HUES48 (cell line): ENCODE measurements around the gene SPTAN1.
"Not testable (repeated sequence)": the region's sequence is repeated elsewhere in the genome, so short reads cannot be mapped to it uniquely, and the experiment has no call there.

ENCODE experiments used
- H3K27ac ChIP-seq: one replicate; pipeline ENCODE4 v1.7.0; 2013; ENCODE audit warnings: low read depth, low read length, inconsistent platforms
- H3K27me3 ChIP-seq: 2 replicates; pipeline ENCODE4 v1.6.1; 2013; ENCODE audit warnings: mild to moderate bottlenecking, low read length; ENCODE audit not compliant: control insufficient read depth, insufficient read depth
- H3K36me3 ChIP-seq: 2 replicates; pipeline ENCODE4 v1.6.1; 2013; ENCODE audit warnings: low read length; ENCODE audit not compliant: control insufficient read depth, insufficient read depth
- H3K4me1 ChIP-seq: 2 replicates; pipeline ENCODE4 v1.6.1; 2013; ENCODE audit warnings: mild to moderate bottlenecking, low read length; ENCODE audit not compliant: control insufficient read depth, insufficient read depth
- H3K4me3 ChIP-seq: 2 replicates; pipeline ENCODE4 v1.5.1; 2013; ENCODE audit warnings: mild to moderate bottlenecking, low read depth, low read length
- H3K9ac ChIP-seq: 2 replicates; pipeline ENCODE4 v1.6.1; 2013; ENCODE audit warnings: mild to moderate bottlenecking, low read depth, low read length, moderate library complexity
- H3K9me3 ChIP-seq: 2 replicates; pipeline ENCODE4 v1.6.1; 2013; ENCODE audit warnings: low read length; ENCODE audit not compliant: control insufficient read depth, insufficient read depth

SPTAN1 gene

DNA sequence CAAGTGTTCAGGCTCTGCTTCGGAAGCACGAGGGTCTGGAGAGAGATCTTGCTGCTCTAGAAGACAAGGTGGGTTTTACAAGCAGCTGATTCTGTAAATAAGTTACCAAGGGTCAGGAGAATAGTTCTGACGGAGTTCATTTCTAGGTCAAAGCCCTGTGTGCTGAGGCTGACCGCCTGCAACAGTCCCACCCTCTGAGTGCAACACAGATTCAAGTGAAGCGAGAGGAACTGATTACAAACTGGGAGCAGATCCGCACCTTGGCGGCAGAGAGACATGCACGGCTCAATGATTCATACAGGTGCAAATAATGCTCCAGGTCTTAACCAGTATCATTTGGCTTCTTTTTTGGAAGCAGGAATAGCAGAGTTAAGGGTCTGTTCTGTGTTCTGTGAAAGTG, 24.8 kb downstream of the SPTAN1 start:
- Histone ChIP-seq H3K27me3 (no peaks in the 10 kb centered on the region), H3K4me1 (no peaks in the 10 kb centered on the region), H3K9ac (no peak overlapping the region), H3K4me3 (no peak overlapping the region), H3K36me3 (peaks cover 92% of the 10 kb centered on the region), H3K9me3 (no peaks in the 10 kb centered on the region), H3K27ac (no peak overlapping the region)

GRCh38 chr9:128579194-128579593, 26.8 kb downstream of the SPTAN1 start:
- Histone ChIP-seq H3K4me3 (no peak overlapping the region), H3K4me1 (no peaks in the 10 kb centered on the region), H3K36me3 (peaks cover 99% of the 10 kb centered on the region), H3K9ac (no peak overlapping the region), H3K27ac (no peak overlapping the region), H3K27me3 (no peaks in the 10 kb centered on the region), H3K9me3 (no peaks in the 10 kb centered on the region)

GRCh38 chr9:128580731-128581130, 28.3 kb downstream of the SPTAN1 start:
- Histone ChIP-seq H3K4me3 (no peak overlapping the region), H3K9ac (no peak overlapping the region), H3K36me3 (peaks cover 99% of the 10 kb centered on the region)

DNA sequence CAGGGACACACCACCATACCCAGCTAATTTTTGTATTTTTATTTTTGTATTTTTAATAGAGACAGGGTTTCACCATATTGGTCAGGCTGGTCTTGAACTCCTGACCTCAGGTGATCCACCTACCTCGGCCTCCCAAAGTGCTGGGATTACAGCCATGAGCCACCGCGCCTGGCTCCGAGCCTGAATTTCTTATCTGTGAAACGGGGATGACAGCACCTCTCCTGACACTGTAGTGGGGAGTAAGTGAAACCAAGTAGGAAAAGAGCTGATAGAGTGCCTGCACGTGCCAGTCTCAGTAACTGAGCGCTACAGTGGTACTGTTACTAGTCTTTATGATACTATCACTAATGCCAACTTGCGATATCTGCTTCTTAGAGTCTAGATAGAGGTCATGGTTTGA, 32.8 kb downstream of the SPTAN1 start:
- H3K9me3 ChIP-seq, H3K27me3 ChIP-seq, H3K9ac ChIP-seq, H3K4me3 ChIP-seq, H3K27ac ChIP-seq, H3K4me1 ChIP-seq: not testable (repeated sequence)
- H3K36me3 ChIP-seq, result peaks cover 93% of the 10 kb centered on the region

More at GRCh38 chr9:128580731-128581130, 28.3 kb downstream of the SPTAN1 start:
- no peaks in the 10 kb centered on the region for H3K9me3 ChIP-seq
- H3K4me1 ChIP-seq, result no peaks in the 10 kb centered on the region
- no peaks in the 10 kb centered on the region for H3K27me3 ChIP-seq
- H3K27ac ChIP-seq, result no peak overlapping the region

DNA sequence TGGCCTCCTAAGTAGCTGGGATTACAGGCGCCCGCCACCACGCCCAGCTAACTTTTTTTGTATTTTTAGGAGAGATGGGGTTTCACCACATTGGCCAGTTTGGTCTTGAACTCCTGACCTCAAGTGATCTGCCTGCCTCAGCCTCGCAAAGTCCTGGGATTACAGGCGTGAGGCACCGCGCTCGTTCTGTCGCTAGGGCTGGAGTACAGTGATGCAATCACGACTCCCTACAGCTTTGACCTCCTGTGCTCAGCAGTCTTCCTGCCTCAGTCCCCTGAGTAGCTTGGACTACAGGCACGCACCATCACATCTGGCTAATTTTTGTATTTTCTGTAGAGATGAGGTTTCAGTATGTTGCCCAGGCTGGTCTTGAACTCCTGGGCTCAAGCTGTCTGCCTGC, 34.5 kb downstream of the SPTAN1 start:
- H3K36me3 ChIP-seq, result peaks cover 90% of the 10 kb centered on the region
- not testable (repeated sequence) for H3K4me1 ChIP-seq, H3K4me3 ChIP-seq, H3K9ac ChIP-seq, H3K27me3 ChIP-seq, H3K9me3 ChIP-seq, H3K27ac ChIP-seq

- Histone ChIP-seq H3K4me1 (no peaks in the 10 kb centered on the region), H3K36me3 (peaks cover 88% of the 10 kb centered on the region), H3K9me3 (no peaks in the 10 kb centered on the region), H3K27me3 (no peaks in the 10 kb centered on the region), H3K4me3 (no peak overlapping the region), H3K27ac (no peak overlapping the region), H3K9ac (no peak overlapping the region)
Measured at GRCh38 chr9:128587453-128587852, 35.1 kb downstream of the SPTAN1 start.

DNA sequence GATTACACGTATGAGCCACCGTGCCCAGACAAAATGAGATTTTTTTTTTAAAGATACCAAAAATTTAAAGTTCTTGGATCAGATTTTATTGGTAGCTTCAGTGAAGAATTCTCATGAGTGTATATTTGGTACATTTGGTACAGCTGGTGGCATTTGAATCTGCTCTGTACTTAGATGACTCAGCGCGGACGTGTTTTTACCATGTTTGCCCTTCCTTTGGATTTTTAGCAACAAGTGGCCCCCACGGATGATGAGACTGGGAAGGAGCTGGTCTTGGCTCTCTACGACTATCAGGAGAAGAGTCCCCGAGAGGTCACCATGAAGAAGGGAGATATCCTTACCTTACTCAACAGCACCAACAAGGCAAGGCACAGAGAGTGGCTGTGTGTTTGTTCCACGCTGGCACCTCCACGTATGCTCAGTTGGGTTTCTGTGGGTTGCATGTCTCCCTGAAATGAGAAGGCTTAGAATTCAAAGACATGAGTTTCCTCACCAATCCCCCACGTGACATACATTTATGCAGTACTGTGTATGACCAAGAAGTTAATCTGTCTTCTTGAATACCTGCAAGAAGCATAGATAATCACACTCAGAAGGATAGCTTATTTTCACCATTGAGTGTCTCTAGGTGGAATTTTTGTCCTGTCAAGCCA, 36.3 kb downstream of the SPTAN1 start:
- Histone ChIP-seq H3K4me1 (no peaks in the 10 kb centered on the region), H3K9me3 (no peaks in the 10 kb centered on the region), H3K9ac (no peak overlapping the region), H3K27me3 (no peaks in the 10 kb centered on the region), H3K27ac (no peak overlapping the region), H3K4me3 (no peak overlapping the region), H3K36me3 (peaks cover 88% of the 10 kb centered on the region)

DNA sequence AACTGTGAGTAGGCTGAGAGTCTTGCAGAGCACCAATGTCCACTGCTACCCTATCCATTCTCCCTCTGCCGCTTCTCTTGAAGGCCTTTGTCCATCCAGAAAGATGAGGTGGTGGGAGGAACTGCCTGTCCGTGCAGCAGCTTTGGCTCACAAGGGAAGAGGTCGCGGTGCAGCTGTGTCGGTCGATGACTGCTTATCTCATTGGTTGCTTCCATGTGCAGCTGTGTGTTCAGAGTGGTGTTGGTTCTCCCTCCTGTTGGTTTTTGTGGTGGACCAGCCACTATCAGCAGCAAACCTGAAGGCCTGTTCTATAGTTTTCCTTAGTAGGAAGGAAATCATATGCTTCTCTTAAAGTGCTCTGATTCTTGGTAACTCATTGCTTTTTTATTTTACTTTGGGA, 40.7 kb downstream of the SPTAN1 start:
- no peaks in the 10 kb centered on the region for H3K4me1 ChIP-seq
- H3K27ac ChIP-seq, result no peak overlapping the region
- H3K9me3 ChIP-seq, result no peaks in the 10 kb centered on the region
- H3K36me3 ChIP-seq, result peaks cover 82% of the 10 kb centered on the region
- no peak overlapping the region for H3K9ac ChIP-seq
- no peaks in the 10 kb centered on the region for H3K27me3 ChIP-seq
- H3K4me3 ChIP-seq, result no peak overlapping the region

DNA sequence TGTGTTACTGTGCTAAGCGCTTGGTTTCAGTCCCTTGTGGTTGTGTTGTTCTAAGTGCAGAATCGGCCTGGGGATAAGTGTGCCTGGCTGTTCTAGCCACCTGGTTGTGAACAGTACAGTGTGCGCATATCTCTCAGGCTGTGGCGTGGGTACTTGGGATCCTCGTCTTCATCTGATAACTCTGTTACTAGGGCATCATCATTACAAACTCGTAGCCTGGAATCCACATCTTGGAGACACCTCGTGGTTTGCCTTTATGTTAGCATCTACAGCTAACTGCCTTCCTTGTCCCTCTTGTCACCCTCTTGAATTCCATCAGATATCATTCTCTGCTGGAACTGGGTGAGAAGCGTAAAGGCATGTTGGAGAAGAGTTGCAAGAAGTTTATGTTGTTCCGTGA, 41.5 kb downstream of the SPTAN1 start:
- H3K36me3 ChIP-seq, result peaks cover 82% of the 10 kb centered on the region
- H3K4me3 ChIP-seq, result no peak overlapping the region
- H3K27ac ChIP-seq, result no peak overlapping the region
- no peaks in the 10 kb centered on the region for H3K27me3 ChIP-seq
- no peaks in the 10 kb centered on the region for H3K4me1 ChIP-seq
- no peaks in the 10 kb centered on the region for H3K9me3 ChIP-seq
- H3K9ac ChIP-seq, result no peak overlapping the region

DNA sequence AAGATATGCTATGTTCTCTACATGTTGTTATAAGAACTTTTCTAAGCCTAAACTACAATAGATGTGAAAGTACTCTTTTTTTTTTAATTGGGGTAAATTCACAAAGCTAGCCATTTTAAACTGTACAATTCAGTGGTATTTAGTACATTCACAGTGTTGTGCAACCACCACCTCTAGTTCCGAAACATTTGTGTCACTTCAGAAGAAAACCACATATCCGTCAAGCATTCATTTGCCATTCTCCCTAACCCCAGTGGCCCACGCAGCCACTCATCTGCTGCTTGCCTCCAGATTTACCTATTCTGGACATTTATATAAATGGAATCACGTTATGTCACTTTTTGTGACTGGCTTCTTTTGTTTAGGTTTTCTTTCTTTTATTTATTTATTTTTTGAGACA, 43.1 kb downstream of the SPTAN1 start:
- no peaks in the 10 kb centered on the region for H3K9me3 ChIP-seq
- H3K27ac ChIP-seq, result no peak overlapping the region
- no peaks in the 10 kb centered on the region for H3K27me3 ChIP-seq
- no peaks in the 10 kb centered on the region for H3K4me1 ChIP-seq
- H3K9ac ChIP-seq, result no peak overlapping the region
- peaks cover 89% of the 10 kb centered on the region for H3K36me3 ChIP-seq
- no peak overlapping the region for H3K4me3 ChIP-seq

GRCh38 chr9:128600099-128600498, 47.7 kb downstream of the SPTAN1 start:
- no peak overlapping the region for H3K9ac ChIP-seq
- no peaks in the 10 kb centered on the region for H3K27me3 ChIP-seq
- peaks cover 75% of the 10 kb centered on the region for H3K36me3 ChIP-seq

DNA sequence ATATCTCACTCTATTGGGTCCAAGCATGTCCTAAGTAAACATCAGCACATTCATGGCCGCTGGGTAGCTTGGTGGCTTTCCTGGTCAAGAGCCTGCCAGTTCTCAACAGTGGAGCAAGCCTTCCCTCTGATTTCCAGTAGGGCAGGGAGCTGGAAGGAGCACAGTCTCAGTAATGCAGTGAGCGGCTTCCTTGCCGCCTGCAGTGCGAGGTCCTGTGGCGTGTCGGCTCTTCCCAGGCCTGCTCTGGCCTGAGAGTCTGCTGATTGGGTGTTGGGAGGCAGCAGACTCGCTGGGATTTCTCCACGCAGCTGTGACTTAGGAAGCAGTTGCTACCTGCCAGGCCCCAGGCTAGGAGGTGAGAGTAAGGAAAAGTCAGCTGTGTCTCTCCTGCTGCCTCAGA, 51.3 kb downstream of the SPTAN1 start:
- H3K9me3 ChIP-seq, result no peaks in the 10 kb centered on the region
- H3K27me3 ChIP-seq, result no peaks in the 10 kb centered on the region
- no peaks in the 10 kb centered on the region for H3K4me1 ChIP-seq
- no peak overlapping the region for H3K4me3 ChIP-seq
- H3K9ac ChIP-seq, result no peak overlapping the region
- peaks cover 72% of the 10 kb centered on the region for H3K36me3 ChIP-seq
- H3K27ac ChIP-seq, result no peak overlapping the region

More at GRCh38 chr9:128600099-128600498, 47.7 kb downstream of the SPTAN1 start:
- no peaks in the 10 kb centered on the region for H3K9me3 ChIP-seq
- H3K27ac ChIP-seq, result no peak overlapping the region
- no peak overlapping the region for H3K4me3 ChIP-seq
- H3K4me1 ChIP-seq, result no peaks in the 10 kb centered on the region
